Fibroblast of pulmonary artery (primary cell): ENCODE results near the gene SLC39A11.
"Not testable (repeated sequence)": the region's sequence is repeated elsewhere in the genome, so short reads cannot be mapped to it uniquely, and the experiment has no call there.

Experiments used
- DNase-seq: peaks from one replicate; pipeline ENCODE4 v3.0.0-alpha.2; 2010; ENCODE audit warnings: low read depth
- H3K4me3 ChIP-seq: replicated peaks from 2 replicates; pipeline ENCODE4 v1.5.1; 2011; ENCODE audit warnings: low read depth, mild to moderate bottlenecking, control low read depth, low read length, moderate library complexity
- TF ChIP-seq, protein P1 (sequence below): IDR thresholded peaks from 2 replicates; pipeline ENCODE4 v1.5.1; 2011; ENCODE audit warnings: mild to moderate bottlenecking, control low read depth, low read length, inconsistent platforms; ENCODE audit errors: missing control alignments

Gene SLC39A11

DNA sequence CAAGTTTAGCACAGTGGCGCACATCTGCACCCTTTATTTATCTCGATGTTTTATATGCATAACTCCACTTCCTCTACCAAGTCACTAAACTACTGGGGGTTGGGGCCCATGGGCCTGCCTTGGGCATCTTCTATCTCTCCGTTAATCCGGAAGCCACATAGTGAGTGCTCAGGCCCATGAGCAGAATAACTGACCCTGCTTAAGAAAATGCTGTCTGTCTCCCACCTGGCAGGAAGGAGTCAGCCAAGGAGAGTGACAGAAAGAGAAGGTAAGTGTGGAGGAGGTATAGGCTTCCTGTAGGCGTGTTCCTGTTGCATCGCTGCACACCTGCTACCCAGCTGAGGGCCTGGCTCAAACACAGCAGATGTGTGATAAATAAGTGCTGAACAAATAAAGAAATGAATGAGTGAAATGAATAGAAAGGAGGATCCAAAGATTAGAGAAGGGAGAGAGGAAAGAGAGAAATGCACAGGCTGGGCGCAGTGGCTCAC, 320.1 kb downstream of the SLC39A11 start:
- TF ChIP-seq, protein P1, sequence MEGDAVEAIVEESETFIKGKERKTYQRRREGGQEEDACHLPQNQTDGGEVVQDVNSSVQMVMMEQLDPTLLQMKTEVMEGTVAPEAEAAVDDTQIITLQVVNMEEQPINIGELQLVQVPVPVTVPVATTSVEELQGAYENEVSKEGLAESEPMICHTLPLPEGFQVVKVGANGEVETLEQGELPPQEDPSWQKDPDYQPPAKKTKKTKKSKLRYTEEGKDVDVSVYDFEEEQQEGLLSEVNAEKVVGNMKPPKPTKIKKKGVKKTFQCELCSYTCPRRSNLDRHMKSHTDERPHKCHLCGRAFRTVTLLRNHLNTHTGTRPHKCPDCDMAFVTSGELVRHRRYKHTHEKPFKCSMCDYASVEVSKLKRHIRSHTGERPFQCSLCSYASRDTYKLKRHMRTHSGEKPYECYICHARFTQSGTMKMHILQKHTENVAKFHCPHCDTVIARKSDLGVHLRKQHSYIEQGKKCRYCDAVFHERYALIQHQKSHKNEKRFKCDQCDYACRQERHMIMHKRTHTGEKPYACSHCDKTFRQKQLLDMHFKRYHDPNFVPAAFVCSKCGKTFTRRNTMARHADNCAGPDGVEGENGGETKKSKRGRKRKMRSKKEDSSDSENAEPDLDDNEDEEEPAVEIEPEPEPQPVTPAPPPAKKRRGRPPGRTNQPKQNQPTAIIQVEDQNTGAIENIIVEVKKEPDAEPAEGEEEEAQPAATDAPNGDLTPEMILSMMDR = no peak

DNA sequence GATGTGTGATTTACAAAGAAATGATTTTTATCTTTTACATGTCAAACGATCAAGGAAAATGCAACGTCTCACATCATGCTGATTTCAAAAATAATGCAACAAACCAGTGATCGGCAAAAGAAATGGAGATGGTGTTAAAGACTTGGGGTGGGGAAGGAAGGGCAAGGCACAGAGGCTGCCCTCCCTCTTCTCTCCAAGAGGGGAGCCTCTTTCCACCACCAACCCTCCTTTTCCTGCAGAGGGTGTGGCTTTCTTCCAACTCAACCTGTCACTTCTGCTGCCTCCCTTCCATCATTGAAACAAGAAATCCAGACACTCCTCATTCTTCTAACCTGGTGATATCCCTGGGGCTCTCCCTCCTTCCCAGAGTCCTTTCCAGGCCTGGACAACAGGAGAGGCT, 320.8 kb downstream of the SLC39A11 start:
- DNase-seq = no peak
- TF ChIP-seq, protein P1 = no peak
- H3K4me3 ChIP-seq = no peak overlapping the region

More for the DNA sequence above, 320.1 kb downstream of the SLC39A11 start:
- no peak for DNase-seq
- no peak overlapping the region for H3K4me3 ChIP-seq

DNA sequence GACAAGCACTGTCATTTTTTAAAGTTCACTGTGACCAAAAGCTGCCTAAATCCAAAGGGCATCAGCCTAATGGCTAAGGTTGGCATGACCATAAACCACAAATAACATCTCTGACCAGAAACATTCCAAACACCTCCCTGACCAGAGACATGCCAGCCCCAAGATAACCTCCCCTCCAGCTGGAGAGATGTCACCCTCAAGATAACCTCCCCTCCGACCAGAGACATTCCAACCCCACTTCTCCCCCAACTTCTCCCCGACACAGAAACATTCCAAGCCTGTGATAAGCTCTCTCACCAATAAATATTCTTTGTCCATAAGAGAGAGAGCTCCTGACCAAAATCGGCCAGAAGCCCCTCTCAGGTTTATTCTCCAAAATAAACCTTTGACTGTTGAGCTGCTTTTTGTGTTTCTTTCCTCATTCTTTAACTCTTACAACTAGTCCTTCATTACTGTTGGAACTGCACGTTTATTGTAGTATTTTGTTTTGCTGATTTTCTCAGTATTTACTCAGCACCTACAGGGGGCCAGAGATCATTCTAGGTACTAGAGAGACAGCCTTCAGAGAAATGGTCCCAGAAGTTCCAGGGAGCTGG, 325.6 kb downstream of the SLC39A11 start:
- TF ChIP-seq, protein P1 = no peak
- no peak overlapping the region for H3K4me3 ChIP-seq
- DNase-seq = no peak

GRCh38 chr17:72765368-72766153, 326.9 kb downstream of the SLC39A11 start:
- no peak overlapping the region for H3K4me3 ChIP-seq
- no peak for DNase-seq
- TF ChIP-seq, protein P1 = no peak

GRCh38 chr17:72764632-72765041, 327.9 kb downstream of the SLC39A11 start:
- TF ChIP-seq, protein P1 = no peak
- peak; percentile 5 for DNase-seq
- H3K4me3 ChIP-seq = no peak overlapping the region

DNA sequence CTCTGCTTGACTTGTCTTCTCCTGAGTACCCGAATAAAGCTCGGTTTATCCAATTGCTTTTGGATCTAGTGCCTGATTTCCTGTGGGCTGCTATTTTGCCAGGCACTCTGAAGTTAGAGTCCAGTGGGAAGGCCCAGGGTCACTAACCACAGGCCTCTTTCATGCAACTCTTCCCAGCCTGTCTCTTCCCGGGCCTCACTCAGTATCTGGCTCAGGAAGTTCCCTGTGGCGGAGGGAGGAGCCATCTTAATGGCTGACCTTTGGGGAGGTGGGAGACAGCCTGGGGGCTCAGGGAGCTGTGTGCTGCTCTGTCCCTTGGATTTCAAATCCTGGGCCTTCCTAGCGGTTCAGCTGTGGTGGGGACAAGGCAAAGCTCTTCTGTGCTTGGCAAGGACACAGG, 328.5 kb downstream of the SLC39A11 start:
- TF ChIP-seq, protein P1 = no peak
- H3K4me3 ChIP-seq = no peak overlapping the region
- DNase-seq = no peak

- DNase-seq = not testable (repeated sequence)
Observed at GRCh38 chr17:72761893-72762575, 330.5 kb downstream of the SLC39A11 start.

More at GRCh38 chr17:72761893-72762575, 330.5 kb downstream of the SLC39A11 start:
- not testable (repeated sequence) for H3K4me3 ChIP-seq
